Stimulated activated CD4-positive, alpha-beta T cell treated with anti-CD3 and anti-CD28 coated beads, Interleukin-2, amount 100 ng/mL, for 48 hours (primary cell): ENCODE measurements around the gene CRELD2.

Experiments used
- DNase-seq, 2 donors: peaks; one replicate each; pipeline ENCODE4 v3.0.0-alpha.2; 2020

Gene CRELD2

GRCh38 chr22:49970528-49971231 is 52.2 kb downstream of the CRELD2 start:
- DNase-seq, result peak; percentile 93 to 94

DNA sequence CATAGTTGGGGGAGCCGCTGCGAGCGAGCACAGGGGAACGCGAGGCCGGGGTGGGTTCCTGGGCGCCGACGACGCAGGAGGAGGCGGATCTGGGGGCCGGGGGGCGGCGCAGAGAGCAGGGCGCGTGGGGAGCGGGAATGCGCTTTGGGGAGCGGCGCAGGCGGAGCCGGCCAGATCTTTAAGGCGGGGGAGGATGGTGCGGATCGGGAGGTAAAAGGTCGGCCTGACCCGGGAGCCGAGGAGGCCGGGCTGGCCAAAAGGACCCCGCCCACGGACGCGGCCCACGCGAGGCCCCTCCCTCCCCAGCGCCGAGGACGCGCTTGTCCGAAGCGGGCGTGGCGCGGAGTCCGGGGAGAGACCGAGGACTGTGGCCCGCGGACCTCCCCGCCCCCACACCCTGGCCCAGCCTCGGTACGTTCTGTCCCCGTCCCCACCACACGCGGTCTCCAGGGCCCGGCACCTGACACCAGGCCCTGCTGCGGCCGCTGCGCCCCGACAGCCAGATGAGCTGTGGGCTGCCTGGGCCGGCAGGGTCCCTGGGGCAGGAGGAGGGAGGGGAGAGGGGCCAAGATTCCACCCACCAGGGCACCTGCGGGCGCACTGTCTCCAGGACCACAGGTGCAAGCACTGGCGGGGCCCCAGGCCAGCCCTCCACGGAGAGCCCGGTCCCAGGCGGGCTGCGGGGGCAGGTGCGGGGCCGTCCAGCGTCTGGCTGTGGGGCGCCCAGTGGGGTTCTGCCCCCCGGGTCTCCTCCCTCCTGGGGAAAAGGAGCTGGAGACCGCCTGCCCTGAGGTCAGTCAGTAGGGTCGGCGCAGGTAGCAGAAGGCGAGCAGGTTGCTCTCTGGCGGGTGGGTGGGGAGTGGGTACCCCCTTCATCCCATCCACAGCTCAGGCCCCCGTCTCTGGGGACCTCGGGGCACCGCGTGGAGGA is 53.1 kb downstream of the CRELD2 start:
- peak; percentile 54 to 72 for DNase-seq

DNA sequence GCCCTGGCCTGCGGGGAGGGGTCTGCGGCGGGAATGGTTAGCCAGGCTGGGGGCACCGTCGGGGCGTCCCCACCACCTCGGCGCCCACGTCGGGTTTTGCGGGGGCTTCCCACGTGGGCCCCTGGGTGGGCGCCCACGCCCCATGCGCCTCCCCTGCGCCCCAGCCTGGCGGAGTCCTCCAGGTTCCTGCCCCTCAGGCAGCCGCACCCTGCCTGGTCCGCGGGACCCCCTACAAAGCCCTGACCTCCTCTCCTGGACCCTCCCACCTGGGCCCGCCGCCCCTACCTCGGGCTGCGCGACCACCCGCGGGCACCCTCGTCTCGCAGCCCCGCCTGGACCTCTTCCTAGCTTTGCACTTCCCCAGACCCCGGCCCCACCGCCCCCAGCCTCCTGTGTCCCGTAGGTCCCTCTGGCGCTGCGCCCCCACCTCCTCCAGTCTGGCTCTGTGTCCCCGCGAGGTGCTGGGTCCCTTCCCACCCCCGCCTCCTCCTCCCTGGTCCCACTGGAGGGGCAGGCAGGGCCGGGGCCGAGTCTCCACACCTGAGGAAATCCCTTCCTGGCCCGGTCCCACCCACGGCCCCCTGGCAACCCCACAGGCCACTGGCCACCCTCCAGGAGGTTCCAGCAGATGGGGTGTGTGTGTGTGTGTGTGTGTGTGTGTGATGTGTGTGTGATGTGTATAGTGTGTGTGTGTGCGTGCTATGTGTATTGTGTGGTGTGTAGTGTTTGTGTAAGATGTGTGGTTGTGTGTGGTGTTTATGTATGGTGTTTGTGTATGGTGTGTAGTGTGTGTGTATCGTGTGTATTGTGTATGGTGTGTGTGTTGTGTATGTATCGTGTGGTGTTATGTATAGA is 54.0 kb downstream of the CRELD2 start:
- no peak for DNase-seq

DNA sequence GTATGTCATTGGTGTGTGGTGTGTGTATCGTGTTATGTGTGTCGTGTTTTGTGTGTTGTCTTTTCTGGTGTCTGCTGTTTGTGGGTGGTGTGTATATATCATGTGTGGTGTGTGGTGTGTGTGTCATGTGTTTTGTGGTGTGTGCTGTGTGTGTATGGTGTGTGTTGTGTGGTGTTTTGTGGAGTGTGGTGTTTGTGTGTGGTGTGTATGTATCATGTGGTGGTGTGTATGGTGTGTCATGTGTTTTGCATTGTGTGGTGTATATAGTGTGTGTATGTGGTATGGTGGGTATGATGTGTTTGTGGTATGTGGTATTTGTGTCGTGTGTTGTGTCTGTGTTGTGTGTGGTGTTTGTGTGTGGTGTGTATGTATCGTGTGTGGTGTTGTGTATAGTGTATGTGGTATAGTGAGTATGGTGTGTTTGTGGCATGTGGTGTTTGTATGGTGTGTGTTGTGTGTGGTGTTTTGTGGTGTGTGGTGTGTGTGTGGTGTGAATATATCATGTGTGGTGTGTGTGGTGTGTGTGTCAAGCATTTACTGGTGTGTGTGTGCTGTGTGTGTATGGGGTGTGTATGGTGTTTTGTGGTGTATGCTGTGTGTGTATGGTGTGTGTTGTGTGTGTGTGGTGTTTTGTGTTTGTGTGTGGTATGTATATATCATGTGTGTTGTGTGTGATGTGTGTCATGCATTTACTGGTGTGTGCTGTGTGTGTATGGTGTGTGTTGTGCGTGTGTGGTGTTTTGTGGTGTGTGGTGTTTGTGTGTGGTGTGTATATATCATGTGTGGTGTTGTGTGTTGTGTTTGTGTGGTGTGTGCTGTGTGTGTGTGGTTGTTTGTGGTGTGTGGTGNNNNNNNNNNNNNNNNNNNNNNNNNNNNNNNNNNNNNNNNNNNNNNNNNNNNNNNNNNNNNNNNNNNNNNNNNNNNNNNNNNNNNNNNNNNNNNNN is 54.9 kb downstream of the CRELD2 start:
- DNase-seq, result no peak

DNA sequence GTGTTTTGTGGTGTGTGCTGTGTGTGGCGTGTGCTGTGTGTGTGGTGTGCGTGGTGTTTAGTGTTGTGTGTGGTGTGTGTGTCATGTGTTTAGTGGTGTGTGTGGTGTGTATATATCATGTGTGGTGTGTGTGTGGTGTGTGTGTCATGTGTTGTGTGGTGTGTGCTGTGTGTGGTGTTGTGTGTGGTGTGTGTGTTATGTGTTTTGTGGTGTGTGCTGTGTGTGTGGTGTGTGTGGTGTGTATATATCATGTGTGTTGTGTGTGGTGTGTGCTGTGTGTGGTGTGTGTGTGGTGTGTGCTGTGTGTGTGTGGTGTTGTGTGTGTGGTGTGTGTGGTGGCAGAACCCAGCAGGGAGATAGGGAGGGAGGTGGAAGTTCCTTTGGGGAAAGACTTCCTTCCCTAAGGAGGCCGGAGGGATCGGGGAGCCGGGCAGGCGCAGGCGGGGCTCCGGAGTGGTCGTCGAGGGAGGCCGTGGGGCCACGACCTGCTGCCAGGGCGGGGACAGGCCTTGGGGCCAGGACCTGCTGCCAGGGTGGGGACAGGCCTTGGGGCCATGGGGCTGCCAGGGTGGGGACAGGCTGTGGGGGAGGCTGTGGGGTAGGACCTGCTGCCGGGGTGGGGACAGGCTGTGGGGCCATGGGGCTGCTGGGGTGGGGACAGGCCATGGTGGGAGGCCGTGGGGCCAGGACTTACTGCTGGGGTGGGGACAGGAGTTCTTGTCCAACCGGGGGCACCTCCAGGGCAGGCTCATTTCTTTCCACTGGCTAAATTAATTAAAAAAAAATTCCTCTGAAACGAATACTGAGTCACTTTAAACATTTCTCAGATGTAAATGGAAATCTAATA is 57.3 kb downstream of the CRELD2 start:
- DNase-seq, result no peak

GRCh38 chr22:49976439-49977175 is 58.2 kb downstream of the CRELD2 start:
- no peak for DNase-seq
